Right lobe of liver (tissue), 6 donors: ENCODE results near the gene TIMM22. TPM values are rescaled to one million over a fixed set of nuclear protein-coding genes. Genes with fewer than 3 reads are reported as not detected.

Experiments used
- ATAC-seq, 4 donors: fragments of 200-7000 bp; cut with Tn5 transposase; one replicate each; pipeline ENCODE4 v1.9.1; 2020; ENCODE audit warnings: mild to moderate bottlenecking in 4 of 4, moderate library complexity in 4 of 4
- DNase-seq, 3 donors: peaks; one replicate each; pipeline ENCODE4 v3.0.0-alpha.2; 2020
- H3K27ac ChIP-seq, 3 donors: fragments of 200-600 bp; one replicate each; pipeline ENCODE4 v1.8.0; 2022
- H3K27me3 ChIP-seq, 2 donors: fragments of 200-600 bp; one replicate each; pipeline ENCODE4 v1.8.0; 2022
- H3K36me3 ChIP-seq, 4 donors: fragments of 200-600 bp; sonication (generic) in 1 of 4; one replicate each; pipeline versions ENCODE4 v1.5.1 to v1.8.0; 2017 to 2022; ENCODE audit warnings: control low read depth in 1 of 4
- H3K4me1 ChIP-seq, 4 donors: fragments of 200-600 bp; sonication (generic) in 1 of 4; one replicate each; pipeline versions ENCODE4 v1.5.1 to v1.8.0; 2017 to 2022; ENCODE audit warnings: control low read depth in 1 of 4
- H3K4me3 ChIP-seq, 3 donors: fragments of 200-600 bp; one replicate each; pipeline ENCODE4 v1.8.0; 2022
- H3K9me3 ChIP-seq, 4 donors: fragments of 200-600 bp; sonication (generic) in 1 of 4; one replicate each; pipeline versions ENCODE4 v1.5.1 to v1.8.0; 2017 to 2022; ENCODE audit warnings: control low read depth in 1 of 4
- CTCF ChIP-seq, 4 donors: fragments of 200-600 bp in 3 of 4; fragments of 450-650 bp in 1 of 4; IDR thresholded peaks; one replicate each; pipeline versions ENCODE4 v1.5.1 to v1.8.0; 2016 to 2022; ENCODE audit warnings: antibody characterized with exemption in 4 of 4, mild to moderate bottlenecking in 2 of 4
- POLR2A ChIP-seq: fragments of 450-650 bp; IDR thresholded peaks from one replicate; pipeline ENCODE4 v1.6.1; 2017; ENCODE audit warnings: antibody characterized with exemption, mild to moderate bottlenecking
- WGBS: methylation state at CpG from one replicate; pipeline ENCODE4 v1.1.6; 2018; ENCODE audit warnings: low coverage, low lambda C conversion rate; ENCODE audit not compliant: insufficient coverage; ENCODE audit errors: missing lambda C conversion rate; 5-methylcytosine and 5-hydroxymethylcytosine counted together
- intact Hi-C, 2 donors: fragments of 100-400 bp; cut with DNase I; formaldehyde crosslinking; loops; one replicate each; pipeline versions ENCODE4 v1.11.2 to v1.14.1; 2022
- total RNA-seq, 6 experiments: library from RNA; depleted of rRNA in 2 of 6; stranded (reverse); fragments of >200 nt in 2 of 6; fragmentation: NEBNext Ultra II Directional in 3 of 6; extraction: Animal tissue kit (Norgen Biotek cat#: 25700) in 3 of 6; gene quantifications; one replicate each; pipeline versions ENCODE4 v1.1.0 to v1.2.4, GENCODE V29; 2016 to 2023
- donor health status: DM: no; HTN: yes; CAD: no.
- donor health status: DM: no; HTN: no; CAD: no.
- donor health status: DM: no; HTN: no; CAD: no.
- donor health status: DM: no; HTN: yes; CAD: no.
- donor health status: DM: no; HTN: yes; CAD: no.

Gene TIMM22
- total RNA-seq, 6 experiments from 2014 or later: 3.9 to 6.5 (median 4.1) TPM

GRCh38 chr17:958712-959451, 38.0 kb upstream of the TIMM22 start:
- ATAC-seq (peak in 1 of 4 donors; percentile 29), DNase-seq (no peak)
- Histone ChIP-seq H3K27me3 (no peaks in the 10 kb centered on the region), H3K4me1 (no peaks in the 10 kb centered on the region), H3K4me3 (no peak overlapping the region), H3K9me3 (no peaks in the 10 kb centered on the region), H3K36me3 (no peaks in the 10 kb centered on the region), H3K27ac (no peak overlapping the region)
- 56% methylated on average over 4 of the region's 31 CpGs for WGBS
- TF ChIP-seq POLR2A (no peak), CTCF (IDR thresholded peaks at IDR 0.05) (no peak)
- intact Hi-C loops: no loop called here

GRCh38 chr17:962166-962565, 34.8 kb upstream of the TIMM22 start:
- DNase-seq (no peak), ATAC-seq (no peak)
- TF ChIP-seq POLR2A (no peak), CTCF (IDR thresholded peaks at IDR 0.05) (no peak)
- H3K9me3 ChIP-seq: no peaks in the 10 kb centered on the region
- no peaks in the 10 kb centered on the region for H3K27me3 ChIP-seq
- H3K27ac ChIP-seq: no peak overlapping the region
- no peaks in the 10 kb centered on the region for H3K36me3 ChIP-seq
- no peaks in the 10 kb centered on the region for H3K4me1 ChIP-seq
- intact Hi-C loops: no loop called here
- WGBS: 67% methylated on average over 8 of the region's 8 CpGs
- H3K4me3 ChIP-seq: no peak overlapping the region

DNA sequence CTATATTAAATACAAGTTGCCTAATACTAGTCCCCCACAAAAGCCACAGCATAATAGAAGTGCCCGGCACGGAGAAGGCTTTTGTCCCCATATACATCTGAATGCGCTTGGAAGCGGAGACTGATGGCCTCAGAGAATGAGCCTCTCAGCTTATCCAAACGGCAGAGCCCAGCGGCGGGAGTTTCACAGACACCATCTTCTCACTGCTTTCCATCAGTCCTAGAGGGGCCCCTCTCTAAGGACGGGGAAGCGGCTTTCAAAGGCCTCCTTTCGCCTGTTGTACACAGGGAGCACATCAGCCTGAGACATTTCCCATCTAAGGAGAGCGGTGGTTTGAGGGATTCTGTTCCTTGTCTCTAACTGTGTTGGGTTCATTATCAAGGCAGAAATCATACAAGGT, 34.3 kb upstream of the TIMM22 start:
- intact Hi-C loops: no loop called here
- TF ChIP-seq CTCF (IDR thresholded peaks at IDR 0.05): no peak
- TF ChIP-seq POLR2A: no peak
- Histone ChIP-seq H3K27me3 (no peaks in the 10 kb centered on the region), H3K4me1 (no peaks in the 10 kb centered on the region), H3K4me3 (no peak overlapping the region), H3K36me3 (no peaks in the 10 kb centered on the region), H3K27ac (no peak overlapping the region), H3K9me3 (no peaks in the 10 kb centered on the region)
- no peak for ATAC-seq
- 63% methylated on average over 8 of the region's 11 CpGs for WGBS
- DNase-seq: no peak

- Histone ChIP-seq H3K36me3 (no peaks in the 10 kb centered on the region), H3K27me3 (no peaks in the 10 kb centered on the region), H3K4me3 (no peak overlapping the region), H3K4me1 (no peaks in the 10 kb centered on the region), H3K9me3 (no peaks in the 10 kb centered on the region), H3K27ac (no peak overlapping the region)
- intact Hi-C loops: no loop called here
- no peak for DNase-seq
- ATAC-seq: no peak
- 72% methylated on average over 12 of the region's 14 CpGs for WGBS
- no peak for TF ChIP-seq CTCF (IDR thresholded peaks at IDR 0.05)
- no peak for TF ChIP-seq POLR2A
Measured at GRCh38 chr17:964876-965275, 32.1 kb upstream of the TIMM22 start.
